Liver (tissue), 3 donors: ENCODE data around the gene RACGAP1.

Experiments used
- CTCF ChIP-seq: fragments of 150-350 bp; IDR thresholded peaks from 2 replicates; pipeline ENCODE4 v1.5.1; 2017; ENCODE audit warnings: improper control_type of control experiment, low read depth, low read length; ENCODE audit not compliant: missing input control
- HNF4G ChIP-seq: IDR thresholded peaks from 2 replicates; pipeline ENCODE4 v1.6.1; 2016; ENCODE audit warnings: antibody characterized with exemption
- RAD21 ChIP-seq, 2 donors: IDR thresholded peaks; 2 replicates each; pipeline ENCODE4 v1.6.1; 2016; ENCODE audit warnings: antibody characterized with exemption in 2 of 2, mild to moderate bottlenecking in 2 of 2
- YY1 ChIP-seq: IDR thresholded peaks from 2 replicates; pipeline ENCODE4 v1.6.1; 2016; ENCODE audit warnings: antibody characterized with exemption, mild to moderate bottlenecking
- donor health status: healthy.
- donor health status: healthy.

- TF ChIP-seq CTCF (no peak), YY1 (no peak), RAD21 (IDR thresholded peaks at IDR 0.05) (no peak), HNF4G (no peak)
Observed at GRCh38 chr12:49973361-49973830, 51.9 kb downstream of the RACGAP1 start.
